K562 (cell line): ENCODE measurements around the gene RASIP1. TPM values are rescaled to one million over a fixed set of nuclear protein-coding genes. Genes with fewer than 3 reads are reported as not detected.
A peak's percentile ranks its signal among the peaks of the same experiment; 100 is the strongest.

Experiments used
- ATAC-seq: fragments of 200-7000 bp; cut with Tn5 transposase; 3 replicates; pipeline ENCODE4 v1.9.1; 2020; ENCODE audit warnings: moderate library complexity
- BruUV-seq: library from RNA; stranded (reverse); fragments of 400-500 nt; replicated peaks from 2 replicates; lab custom pipeline; 2021; lab: Mats Ljungman, UMichigan
- CTCF ChIA-PET: fragments of 300-600 bp; formaldehyde crosslinking; extraction: SDS; loops from one replicate; lab custom pipeline; 2021; ENCODE audit warnings: low intra/inter-chr PET ratio; lab: Yijun Ruan, JAX
- POLR2A ChIA-PET: fragments of 300-600, 350-650 bp; sonication (Branson Sonifier 250); formaldehyde crosslinking; extraction: SDS; loops from one replicate; lab custom pipeline; 2021; ENCODE audit warnings: antibody characterized with exemption, inconsistent platforms; lab: Yijun Ruan, JAX
- DNase-seq, 4 experiments: peaks; one replicate each; pipeline versions ENCODE4 v3.0.0 to v3.0.0-alpha.2; 2011 to 2018; ENCODE audit warnings: low spot score in 3 of 4, mixed read lengths in 3 of 4; ENCODE audit errors: extremely low read depth in 1 of 4
- FAIRE-seq: peaks from 2 replicates; lab custom pipeline; 2011; peaks lifted over from hg19 to GRCh38; lab: Jason Lieb, UNC
- H2AFZ ChIP-seq: 2 replicates; pipeline ENCODE4 v1.6.0; 2011; ENCODE audit warnings: low read depth, low read length, control low read depth, inconsistent platforms
- H3K27ac ChIP-seq: fragments of 200-600 bp; 3 replicates; pipeline ENCODE4 v1.8.0; 2011; ENCODE audit warnings: low read depth, mild to moderate bottlenecking, control low read depth, inconsistent platforms, low read length, moderate library complexity, mixed read lengths; ENCODE audit errors: extremely low read depth
- H3K27me3 ChIP-seq, 2 experiments: fragments of 300-600 bp in 1 of 2; 2 replicates in 1 of 2; 3 replicates in 1 of 2; pipeline versions ENCODE4 v1.6.0 to v1.8.0; 2011; ENCODE audit warnings: inconsistent platforms in 2 of 2, low read length in 2 of 2, mild to moderate bottlenecking in 1 of 2, mixed read lengths in 1 of 2, moderate library complexity in 1 of 2; ENCODE audit not compliant: control insufficient read depth in 2 of 2, insufficient read depth in 2 of 2
- H3K36me3 ChIP-seq: fragments of 300-600 bp; 3 replicates; pipeline ENCODE4 v1.8.0; 2011; ENCODE audit warnings: mild to moderate bottlenecking, low read length, inconsistent platforms; ENCODE audit not compliant: control insufficient read depth, insufficient read depth
- H3K4me1 ChIP-seq, 2 experiments: fragments of 200-600 bp in 1 of 2; replicated peaks in 1 of 2; 2 replicates in 1 of 2; 3 replicates in 1 of 2; pipeline versions ENCODE4 v1.5.1 to v1.8.0; 2011; ENCODE audit warnings: inconsistent platforms in 2 of 2, low read length in 2 of 2, mild to moderate bottlenecking in 1 of 2, mixed read lengths in 1 of 2, moderate library complexity in 1 of 2; ENCODE audit not compliant: control insufficient read depth in 2 of 2, insufficient read depth in 2 of 2
- H3K4me2 ChIP-seq: 2 replicates; pipeline ENCODE4 v1.6.1; 2011; ENCODE audit warnings: low read length, control low read depth, inconsistent platforms, mixed read lengths; ENCODE audit not compliant: insufficient read depth
- H3K4me3 ChIP-seq: fragments of 200-600 bp; sonication (generic), shearing (Covaris generic); 2 replicates; pipeline ENCODE4 v1.5.1; 2016; ENCODE audit warnings: control low read depth, inconsistent platforms
- H3K79me2 ChIP-seq: fragments of 200-600 bp; 3 replicates; pipeline ENCODE4 v1.8.0; 2011; ENCODE audit warnings: low read length, inconsistent platforms; ENCODE audit not compliant: control insufficient read depth, insufficient read depth
- H3K9ac ChIP-seq, 2 experiments: 2 replicates each; pipeline versions ENCODE4 v1.6.0 to v1.6.1; 2011; ENCODE audit warnings: low read depth in 2 of 2, low read length in 2 of 2, control low read depth in 1 of 2, inconsistent platforms in 1 of 2, mild to moderate bottlenecking in 1 of 2, mixed read lengths in 1 of 2; ENCODE audit not compliant: insufficient read depth in 1 of 2
- H3K9me1 ChIP-seq: one replicate; pipeline ENCODE4 v1.6.0; 2011; ENCODE audit warnings: inconsistent platforms, mild to moderate bottlenecking, low read length, moderate library complexity; ENCODE audit not compliant: control insufficient read depth, insufficient read depth
- H3K9me3 ChIP-seq: replicated peaks from 2 replicates; pipeline ENCODE4 v1.5.1; 2011; ENCODE audit warnings: low read depth, low read length, inconsistent platforms; ENCODE audit not compliant: control insufficient read depth, insufficient read depth
- H4K20me1 ChIP-seq: replicated peaks from 2 replicates; pipeline ENCODE4 v1.6.1; 2011; ENCODE audit warnings: low read length, inconsistent platforms, mixed read lengths; ENCODE audit not compliant: control insufficient read depth, insufficient read depth
- MEIS2 ChIP-seq: fragments of 450-650 bp; IDR thresholded peaks from 2 replicates; pipeline ENCODE4 v1.6.1; 2014; ENCODE audit warnings: mild to moderate bottlenecking; ENCODE audit not compliant: partially characterized antibody
- NR3C1 ChIP-seq: sonication (generic); formaldehyde crosslinking; IDR thresholded peaks from 2 replicates; pipeline ENCODE4 v1.8.1; 2022; ENCODE audit warnings: missing genetic modification reagents
- PCBP2 ChIP-seq: fragments of 200-400 bp; formaldehyde crosslinking; IDR thresholded peaks from 2 replicates; pipeline ENCODE4 v1.6.1; 2018; ENCODE audit warnings: low read length, low read depth, mild to moderate bottlenecking, moderate library complexity; ENCODE audit not compliant: poor library complexity, severe bottlenecking
- SMARCC2 ChIP-seq: fragments of 450-650 bp; IDR thresholded peaks from 2 replicates; pipeline ENCODE4 v1.6.1; 2017; ENCODE audit warnings: antibody characterized with exemption, moderate library complexity, mild to moderate bottlenecking, low read depth
- ZNF263 ChIP-seq: sonication (generic); formaldehyde crosslinking; IDR thresholded peaks from 2 replicates; pipeline ENCODE4 v1.8.0; 2022; ENCODE audit warnings: mild to moderate bottlenecking, missing genetic modification reagents, borderline replicate concordance
- ZNF764 ChIP-seq: fragments of 250-450 bp; sonication (Bioruptor Pico); IDR thresholded peaks from 2 replicates; pipeline ENCODE4 v1.4.0; 2020; ENCODE audit warnings: low read depth, mild to moderate bottlenecking, moderate library complexity
- WGBS: fragments of 100-300 bp; shearing (Covaris generic); methylation state at CpG from one replicate; pipeline ENCODE4 v1.1.6; 2016; ENCODE audit warnings: low coverage, mixed read lengths; ENCODE audit not compliant: insufficient coverage; ENCODE audit errors: missing lambda C conversion rate; 5-methylcytosine and 5-hydroxymethylcytosine counted together
- in situ Hi-C: fragments of 300-500 bp; cut with MboI; formaldehyde crosslinking; loops from 4 replicates; pipeline ENCODE4 v1.15.0; 2018; ENCODE audit warnings: inconsistent platforms, mixed read lengths
- intact Hi-C: fragments of 100-400 bp; cut with micrococcal nuclease; formaldehyde crosslinking; loops from 2 replicates; pipeline ENCODE4 v1.14.2; 2022
- polyA plus RNA-seq, 8 experiments: library from polyadenylated mRNA; depleted of rRNA in 4 of 8; stranded (reverse) in 5 of 8; unstranded in 3 of 8; fragments of >200 nt; fragmentation: Nextera tagmentation in 2 of 8; fragmentation: Illumina TruSeq in 1 of 8; extraction: Ambion mirVana in 2 of 8; extraction: Trizol in 1 of 8; gene quantifications; 2 replicates each; pipeline versions ENCODE4 v1.2.1 to v1.2.3, GENCODE V29; 2011 to 2014; ENCODE audit warnings: inconsistent platforms in 1 of 8, missing spikeins in 1 of 8
- total RNA-seq, 7 experiments: library from RNA; depleted of rRNA in 6 of 7; stranded (reverse); fragments of >200 nt in 6 of 7; fragmentation: Illumina TruSeq in 2 of 7; extraction: Trizol in 2 of 7; gene quantifications; 2 replicates each; pipeline versions ENCODE4 v1.2.1 to v1.2.3, GENCODE V29; 2011 to 2021; ENCODE audit warnings: low replicate concordance in 1 of 7

The RASIP1 gene
- total and polyA plus RNA-seq, 9 of the 15 experiments (the other 6 are each of a cell fraction or from before 2014, with no cell fraction given): 0.20 to 4.7 (median 1.5) TPM

GRCh38 chr19:48716562-48717291, 23.7 kb downstream of the RASIP1 start:
- Histone ChIP-seq H3K79me2 (peaks cover 7% of the 10 kb centered on the region; the same call in 1 of the 3 replicates), H3K9me1 (no peaks in the 10 kb centered on the region), H3K4me3 (no peak overlapping the region), H3K4me2 (no peak overlapping the region), H3K9ac (peak overlapping the region in 1 of 2 experiments; percentile 52; a peak in 2 of 4 replicates), H3K27me3 (no peaks in the 10 kb centered on the region), H3K36me3 (no peaks in the 10 kb centered on the region), H3K27ac (no peak overlapping the region), H4K20me1 (no peaks in the 10 kb centered on the region), H2AFZ (no peak overlapping the region), H3K9me3 (no peaks in the 10 kb centered on the region), H3K4me1 (peaks cover 21 to 68% of the 10 kb centered on the region in 2 experiments)
- 67% methylated on average over 9 of the region's 24 CpGs for WGBS
- DNase-seq: no peak
- no TSS peak for BruUV-seq
- POLR2A ChIA-PET: interaction anchor here (1.0 to 1.3 kb wide), 2 partner anchors 9 to 19 kb away, joined by 3 to 6 read pairs; no protein-coding TSS in a partner anchor
- no peak for FAIRE-seq
- CTCF ChIA-PET: no interaction called here
- ATAC-seq: no peak
- TF ChIP-seq MEIS2 (no peak), PCBP2 (no peak), ZNF764 (CRISPR knock-in tag) (no peak), NR3C1 (CRISPR knock-in tag) (no peak), ZNF263 (CRISPR knock-in tag) (peak; percentile 78), SMARCC2 (no peak)
- in situ Hi-C loops: no loop called here
- intact Hi-C loops: no loop called here
